SU-DHL-6 (cell line): Measurements from ENCODE around the gene LOXL4.

ENCODE experiments used
- CTCF ChIP-seq: fragments of 200-600 bp; sonication (generic); IDR thresholded peaks from one replicate; pipeline ENCODE4 v1.5.1; 2017; ENCODE audit warnings: antibody characterized with exemption, mild to moderate bottlenecking, low read length, moderate library complexity; ENCODE audit not compliant: insufficient read depth, poor library complexity, severe bottlenecking
- EZH2phosphoT487 ChIP-seq: fragments of 200-600 bp; sonication (generic), shearing (Covaris generic); conservative IDR thresholded peaks from 2 replicates; pipeline ENCODE4 v1.6.1; 2018; ENCODE audit warnings: mild to moderate bottlenecking, antibody characterized with exemption, low read length, moderate library complexity, mixed read lengths

GRCh38 chr10:98313598-98313997, 45.6 kb upstream of the LOXL4 start:
- TF ChIP-seq CTCF = no peak
- TF ChIP-seq EZH2phosphoT487 = no peak
